PC-9 (cell line): Measurements from ENCODE around the gene HPD. TPM values are rescaled to one million over a fixed set of nuclear protein-coding genes. Genes with fewer than 3 reads are reported as not detected.

Source experiments
- BruUV-seq: library from RNA; stranded (reverse); fragments of 400-500 nt; replicated peaks from 2 replicates; lab custom pipeline; 2021; lab: Mats Ljungman, UMichigan
- CTCF ChIA-PET: fragments of 300-600 bp; sonication (Branson Sonifier 250); formaldehyde crosslinking; loops from one replicate; lab custom pipeline; 2022; ENCODE audit warnings: antibody characterized with exemption; lab: Charles Lee
- POLR2A ChIA-PET: fragments of 300-600 bp; sonication (Branson Sonifier 250); formaldehyde crosslinking; loops from one replicate; lab custom pipeline; 2022; ENCODE audit warnings: antibody characterized with exemption; ENCODE audit not compliant: unreplicated experiment; lab: Charles Lee
- DNase-seq, 2 experiments: peaks; one replicate each; pipeline versions ENCODE4 v3.0.0 to v3.0.0-alpha.2; 2015 to 2022; ENCODE audit warnings: mixed read lengths in 1 of 2
- H2AFZ ChIP-seq: fragments of 200-600 bp; sonication (generic); 2 replicates; pipeline ENCODE4 v1.8.1; 2017; ENCODE audit warnings: antibody characterized with exemption
- H3F3A ChIP-seq: fragments of 200-600 bp; sonication (generic); 2 replicates; pipeline ENCODE4 v1.8.1; 2017; ENCODE audit warnings: antibody characterized with exemption, mild to moderate bottlenecking, low read depth; ENCODE audit not compliant: insufficient read depth
- H3K27ac ChIP-seq: fragments of 200-600 bp; sonication (generic); 2 replicates; pipeline ENCODE4 v1.6.1; 2016; ENCODE audit warnings: mixed run types
- H3K27me3 ChIP-seq: fragments of 200-600 bp; sonication (generic); 2 replicates; pipeline ENCODE4 v1.6.1; 2016; ENCODE audit warnings: low read depth, mixed run types; ENCODE audit not compliant: insufficient read depth
- H3K36me3 ChIP-seq: fragments of 200-600 bp; sonication (generic); 2 replicates; pipeline ENCODE4 v1.6.1; 2016; ENCODE audit warnings: low read depth, mixed run types
- H3K4me1 ChIP-seq: fragments of 200-600 bp; sonication (generic); replicated peaks from 2 replicates; pipeline ENCODE4 v1.6.1; 2016; ENCODE audit warnings: mixed run types; ENCODE audit not compliant: insufficient read depth
- H3K4me2 ChIP-seq: fragments of 200-600 bp; sonication (generic); 2 replicates; pipeline ENCODE4 v1.6.1; 2017; ENCODE audit warnings: mixed run types
- H3K4me3 ChIP-seq: fragments of 200-600 bp; sonication (generic); 2 replicates; pipeline ENCODE4 v1.6.1; 2016; ENCODE audit warnings: mixed run types
- H3K79me2 ChIP-seq: fragments of 200-600 bp; sonication (generic); 2 replicates; pipeline ENCODE4 v1.6.1; 2017; ENCODE audit warnings: low read depth, mixed run types
- H3K9me2 ChIP-seq: fragments of 200-600 bp; sonication (generic); 2 replicates; pipeline ENCODE4 v1.8.1; 2017; ENCODE audit warnings: mild to moderate bottlenecking; ENCODE audit not compliant: insufficient read depth
- H3K9me3 ChIP-seq: fragments of 200-600 bp; sonication (generic); 2 replicates; pipeline ENCODE4 v1.8.1; 2016; ENCODE audit warnings: low read depth; ENCODE audit not compliant: insufficient read depth
- H4K20me1 ChIP-seq: fragments of 200-600 bp; sonication (generic); 2 replicates; pipeline ENCODE4 v1.8.1; 2017; ENCODE audit not compliant: insufficient read depth
- EZH2 ChIP-seq: fragments of 200-600 bp; sonication (generic); IDR thresholded peaks from 2 replicates; pipeline ENCODE4 v1.8.0; 2017; ENCODE audit warnings: antibody characterized with exemption, low read depth
- intact Hi-C: fragments of 100-400 bp; cut with micrococcal nuclease; formaldehyde crosslinking; loops from one replicate; pipeline ENCODE4 v1.10.0; 2022; ENCODE audit not compliant: unreplicated experiment
- total RNA-seq: library from RNA; stranded (reverse); gene quantifications from 2 replicates; pipeline ENCODE4 v1.2.3, GENCODE V29; 2021
- TF ChIP-seq, protein P1 (sequence below): fragments of 200-600 bp; sonication (generic); conservative IDR thresholded peaks from 2 replicates; pipeline ENCODE4 v1.6.1; 2017; ENCODE audit warnings: mixed run types, antibody characterized with exemption, mild to moderate bottlenecking, moderate library complexity

HPD gene
- total RNA-seq, 1 experiment from 2014 or later = 0.92 TPM

GRCh38 chr12:121831571-121832245, 27.0 kb downstream of the HPD start:
- H3K36me3 ChIP-seq = no peaks in the 10 kb centered on the region
- H3K79me2 ChIP-seq = no peaks in the 10 kb centered on the region
- H3F3A ChIP-seq = peaks cover 23% of the 10 kb centered on the region; the same call in 1 of the 2 replicates
- intact Hi-C loops = no loop called here
- H2AFZ ChIP-seq = no peak overlapping the region
- POLR2A ChIA-PET = no interaction called here
- no peaks in the 10 kb centered on the region for H3K27me3 ChIP-seq
- H3K27ac ChIP-seq = no peak overlapping the region
- DNase-seq = no peak
- no peaks in the 10 kb centered on the region for H3K9me3 ChIP-seq
- TF ChIP-seq, protein P1, sequence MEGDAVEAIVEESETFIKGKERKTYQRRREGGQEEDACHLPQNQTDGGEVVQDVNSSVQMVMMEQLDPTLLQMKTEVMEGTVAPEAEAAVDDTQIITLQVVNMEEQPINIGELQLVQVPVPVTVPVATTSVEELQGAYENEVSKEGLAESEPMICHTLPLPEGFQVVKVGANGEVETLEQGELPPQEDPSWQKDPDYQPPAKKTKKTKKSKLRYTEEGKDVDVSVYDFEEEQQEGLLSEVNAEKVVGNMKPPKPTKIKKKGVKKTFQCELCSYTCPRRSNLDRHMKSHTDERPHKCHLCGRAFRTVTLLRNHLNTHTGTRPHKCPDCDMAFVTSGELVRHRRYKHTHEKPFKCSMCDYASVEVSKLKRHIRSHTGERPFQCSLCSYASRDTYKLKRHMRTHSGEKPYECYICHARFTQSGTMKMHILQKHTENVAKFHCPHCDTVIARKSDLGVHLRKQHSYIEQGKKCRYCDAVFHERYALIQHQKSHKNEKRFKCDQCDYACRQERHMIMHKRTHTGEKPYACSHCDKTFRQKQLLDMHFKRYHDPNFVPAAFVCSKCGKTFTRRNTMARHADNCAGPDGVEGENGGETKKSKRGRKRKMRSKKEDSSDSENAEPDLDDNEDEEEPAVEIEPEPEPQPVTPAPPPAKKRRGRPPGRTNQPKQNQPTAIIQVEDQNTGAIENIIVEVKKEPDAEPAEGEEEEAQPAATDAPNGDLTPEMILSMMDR = no peak
- no peak for TF ChIP-seq EZH2
- BruUV-seq = no TSS peak
- CTCF ChIA-PET = no interaction called here
- no peaks in the 10 kb centered on the region for H4K20me1 ChIP-seq
- H3K4me1 ChIP-seq = no peaks in the 10 kb centered on the region
- H3K4me2 ChIP-seq = no peak overlapping the region
- H3K9me2 ChIP-seq = no peaks in the 10 kb centered on the region
- no peak overlapping the region for H3K4me3 ChIP-seq

- no TSS peak for BruUV-seq
- peaks cover 23% of the 10 kb centered on the region; the same call in 1 of the 2 replicates for H3F3A ChIP-seq
- H3K27ac ChIP-seq = no peak overlapping the region
- no peak overlapping the region for H2AFZ ChIP-seq
- no peaks in the 10 kb centered on the region for H3K9me2 ChIP-seq
- H3K4me1 ChIP-seq = no peaks in the 10 kb centered on the region
- DNase-seq = no peak
- ChIA-PET POLR2A (no interaction called here), CTCF (no interaction called here)
- no peaks in the 10 kb centered on the region for H3K36me3 ChIP-seq
- no peak overlapping the region for H3K4me3 ChIP-seq
- H3K27me3 ChIP-seq = no peaks in the 10 kb centered on the region
- H4K20me1 ChIP-seq = no peaks in the 10 kb centered on the region
- no peaks in the 10 kb centered on the region for H3K79me2 ChIP-seq
- H3K4me2 ChIP-seq = no peak overlapping the region
- H3K9me3 ChIP-seq = no peaks in the 10 kb centered on the region
- no peak for TF ChIP-seq EZH2
- TF ChIP-seq, protein P1 = no peak
- intact Hi-C loops = no loop called here
These were observed 27.9 kb downstream of the HPD start for GRCh38 chr12:121830588-121831265.

GRCh38 chr12:121830134-121830533, 28.5 kb downstream of the HPD start:
- Histone ChIP-seq H3K9me3 (no peaks in the 10 kb centered on the region), H2AFZ (no peak overlapping the region), H3K4me1 (no peaks in the 10 kb centered on the region), H3F3A (peaks cover 23% of the 10 kb centered on the region; the same call in 1 of the 2 replicates), H4K20me1 (no peaks in the 10 kb centered on the region), H3K27ac (no peak overlapping the region), H3K9me2 (no peaks in the 10 kb centered on the region), H3K79me2 (no peaks in the 10 kb centered on the region), H3K27me3 (no peaks in the 10 kb centered on the region), H3K4me2 (no peak overlapping the region), H3K36me3 (no peaks in the 10 kb centered on the region), H3K4me3 (no peak overlapping the region)
- intact Hi-C loops = no loop called here
- ChIA-PET POLR2A (no interaction called here), CTCF (no interaction called here)
- no peak for TF ChIP-seq EZH2
- TF ChIP-seq, protein P1 = no peak
- BruUV-seq = no TSS peak
- DNase-seq = no peak
